ENCODE data around the gene XYLT2.
"Not testable (repeated sequence)": the region's sequence is repeated elsewhere in the genome, so short reads cannot be mapped to it uniquely, and the experiment has no call there.

Gene XYLT2

GRCh38 chr17:50319306-50320004 lies 26.5 kb upstream of the XYLT2 start:
- DNase-seq (ENCODE audit: low spot score) = no peak

- DNase-seq (ENCODE audit: low spot score) = no peak
Measured at GRCh38 chr17:50322271-50322670, 23.7 kb upstream of the XYLT2 start.

- no peak for DNase-seq (ENCODE audit: low spot score)
Measured at GRCh38 chr17:50323060-50323459, 22.9 kb upstream of the XYLT2 start.

- no peak for DNase-seq (ENCODE audit: low spot score)
Measured at GRCh38 chr17:50325906-50326305, 20.0 kb upstream of the XYLT2 start.

GRCh38 chr17:50326831-50327364 lies 19.0 kb upstream of the XYLT2 start:
- DNase-seq (ENCODE audit: low spot score) = no peak

- no peak for DNase-seq (ENCODE audit: low spot score)
Measured at GRCh38 chr17:50328363-50329325, 17.3 kb upstream of the XYLT2 start.

GRCh38 chr17:50329716-50330115 lies 16.2 kb upstream of the XYLT2 start:
- no peak for DNase-seq (ENCODE audit: low spot score)

GRCh38 chr17:50330151-50330775 lies 15.7 kb upstream of the XYLT2 start:
- DNase-seq (ENCODE audit: low spot score) = no peak

GRCh38 chr17:50331085-50331791 lies 14.7 kb upstream of the XYLT2 start:
- DNase-seq (ENCODE audit: low spot score) = no peak

- DNase-seq (ENCODE audit: low spot score) = no peak
Measured at GRCh38 chr17:50332196-50332595, 13.7 kb upstream of the XYLT2 start.

- DNase-seq (ENCODE audit: low spot score) = not testable (repeated sequence)
Measured at GRCh38 chr17:50333291-50334057, 12.5 kb upstream of the XYLT2 start.

- DNase-seq (ENCODE audit: low spot score) = no peak
Measured at GRCh38 chr17:50337956-50338355, 8.0 kb upstream of the XYLT2 start.

GRCh38 chr17:50338645-50339044 lies 7.3 kb upstream of the XYLT2 start:
- no peak for DNase-seq (ENCODE audit: low spot score)

GRCh38 chr17:50339381-50339780 lies 6.5 kb upstream of the XYLT2 start:
- no peak for DNase-seq (ENCODE audit: low spot score)

GRCh38 chr17:50344731-50345365 lies 1.1 kb upstream of the XYLT2 start:
- no peak for DNase-seq (ENCODE audit: low spot score)

- no peak for DNase-seq (ENCODE audit: low spot score)
Measured at GRCh38 chr17:50346313-50347116, 589 bp downstream of the XYLT2 start.

GRCh38 chr17:50347117-50347893 lies 1.4 kb downstream of the XYLT2 start:
- no peak for DNase-seq (ENCODE audit: low spot score)

- DNase-seq (ENCODE audit: low spot score) = no peak
Measured at GRCh38 chr17:50347894-50348291, 2.0 kb downstream of the XYLT2 start.
